Rectal smooth muscle tissue (tissue), 1 donor: ENCODE results near the gene LDAF1.
A peak's percentile ranks its signal among the peaks of the same experiment; 100 is the strongest.
"Not testable (repeated sequence)": the region's sequence is repeated elsewhere in the genome, so short reads cannot be mapped to it uniquely, and the experiment has no call there.

Experiments
- H3K27ac ChIP-seq: one replicate; pipeline ENCODE4 v1.7.0; 2013; ENCODE audit warnings: low read depth, low read length, inconsistent platforms
- H3K27me3 ChIP-seq: one replicate; pipeline ENCODE4 v1.7.0; 2013; ENCODE audit warnings: low read length; ENCODE audit not compliant: control insufficient read depth, insufficient read depth
- H3K36me3 ChIP-seq: one replicate; pipeline ENCODE4 v1.7.0; 2013; ENCODE audit warnings: low read length; ENCODE audit not compliant: control insufficient read depth, insufficient read depth
- H3K4me1 ChIP-seq: one replicate; pipeline ENCODE4 v1.7.0; 2013; ENCODE audit warnings: low read length; ENCODE audit not compliant: control insufficient read depth, insufficient read depth
- H3K4me3 ChIP-seq: one replicate; pipeline ENCODE4 v1.7.0; 2013; ENCODE audit warnings: low read length
- H3K9ac ChIP-seq: one replicate; pipeline ENCODE4 v1.7.0; 2013; ENCODE audit warnings: low read length

Gene LDAF1

GRCh38 chr16:21152160-21153030 is 6.1 kb upstream of the LDAF1 start:
- H3K4me3 ChIP-seq, H3K27me3 ChIP-seq, H3K27ac ChIP-seq, H3K9ac ChIP-seq, H3K36me3 ChIP-seq, H3K4me1 ChIP-seq: not testable (repeated sequence)

GRCh38 chr16:21153124-21153729 is 5.2 kb upstream of the LDAF1 start:
- not testable (repeated sequence) for H3K36me3 ChIP-seq, H3K4me3 ChIP-seq, H3K27ac ChIP-seq, H3K9ac ChIP-seq, H3K27me3 ChIP-seq
- peaks cover 13% of the 10 kb centered on the region for H3K4me1 ChIP-seq

GRCh38 chr16:21156011-21156410 is 2.5 kb upstream of the LDAF1 start:
- H3K9ac ChIP-seq, H3K36me3 ChIP-seq, H3K27me3 ChIP-seq, H3K4me3 ChIP-seq, H3K27ac ChIP-seq: not testable (repeated sequence)
- H3K4me1 ChIP-seq, result peaks cover 25% of the 10 kb centered on the region

- Histone ChIP-seq H3K4me3 (no peak overlapping the region), H3K36me3 (no peaks in the 10 kb centered on the region), H3K9ac (no peak overlapping the region), H3K27ac (peak overlapping the region; percentile 14), H3K27me3 (no peaks in the 10 kb centered on the region), H3K4me1 (peaks cover 31% of the 10 kb centered on the region)
Observed at GRCh38 chr16:21156767-21157467, 1.6 kb upstream of the LDAF1 start.

- peaks cover 33% of the 10 kb centered on the region for H3K4me1 ChIP-seq
- no peak overlapping the region for H3K4me3 ChIP-seq
- peak overlapping the region; percentile 93 for H3K27ac ChIP-seq
- H3K9ac ChIP-seq, result peak overlapping the region; percentile 62
- no peaks in the 10 kb centered on the region for H3K27me3 ChIP-seq
- H3K36me3 ChIP-seq, result peaks cover under 1% of the 10 kb centered on the region
Observed at GRCh38 chr16:21157632-21158031, 842 bp upstream of the LDAF1 start.

GRCh38 chr16:21159281-21159951 is 942 bp downstream of the LDAF1 start:
- Histone ChIP-seq H3K27me3 (no peaks in the 10 kb centered on the region), H3K4me1 (peaks cover 40% of the 10 kb centered on the region), H3K4me3 (peak overlapping the region; percentile 81), H3K9ac (peak overlapping the region; percentile 45), H3K36me3 (peaks cover 6% of the 10 kb centered on the region), H3K27ac (peak overlapping the region; percentile 93)

- H3K27me3 ChIP-seq, result no peaks in the 10 kb centered on the region
- no peak overlapping the region for H3K9ac ChIP-seq
- peaks cover 40% of the 10 kb centered on the region for H3K4me1 ChIP-seq
- no peak overlapping the region for H3K4me3 ChIP-seq
- H3K27ac ChIP-seq, result no peak overlapping the region
- peaks cover 10% of the 10 kb centered on the region for H3K36me3 ChIP-seq
Observed at GRCh38 chr16:21160276-21160675, 1.8 kb downstream of the LDAF1 start.

- peaks cover 10% of the 10 kb centered on the region for H3K36me3 ChIP-seq
- no peak overlapping the region for H3K9ac ChIP-seq
- H3K4me1 ChIP-seq, result peaks cover 40% of the 10 kb centered on the region
- no peak overlapping the region for H3K27ac ChIP-seq
- no peaks in the 10 kb centered on the region for H3K27me3 ChIP-seq
- no peak overlapping the region for H3K4me3 ChIP-seq
Observed at GRCh38 chr16:21161211-21161610, 2.7 kb downstream of the LDAF1 start.

- Histone ChIP-seq H3K4me1 (peaks cover 32% of the 10 kb centered on the region), H3K27me3 (no peaks in the 10 kb centered on the region), H3K4me3 (no peak overlapping the region), H3K36me3 (peaks cover 17% of the 10 kb centered on the region), H3K27ac (peak overlapping the region; percentile 73), H3K9ac (no peak overlapping the region)
Observed at GRCh38 chr16:21162661-21163151, 4.2 kb downstream of the LDAF1 start.

GRCh38 chr16:21163576-21163975 is 5.1 kb downstream of the LDAF1 start:
- Histone ChIP-seq H3K36me3 (peaks cover 17% of the 10 kb centered on the region), H3K27ac (peak overlapping the region; percentile 73), H3K9ac (no peak overlapping the region), H3K4me1 (peaks cover 26% of the 10 kb centered on the region), H3K4me3 (no peak overlapping the region), H3K27me3 (no peaks in the 10 kb centered on the region)

GRCh38 chr16:21164521-21165168 is 6.2 kb downstream of the LDAF1 start:
- H3K4me1 ChIP-seq, result peaks cover 26% of the 10 kb centered on the region
- peaks cover 17% of the 10 kb centered on the region for H3K36me3 ChIP-seq
- H3K9ac ChIP-seq, result no peak overlapping the region
- H3K4me3 ChIP-seq, result no peak overlapping the region
- no peaks in the 10 kb centered on the region for H3K27me3 ChIP-seq
- H3K27ac ChIP-seq, result no peak overlapping the region
